GM12872 (cell line): ENCODE measurements around the gene RIOK1.

Source experiments
- CTCF ChIP-seq: IDR thresholded peaks from 3 replicates; pipeline ENCODE4 v1.5.1; 2011; ENCODE audit warnings: low read depth, mild to moderate bottlenecking, low read length, moderate library complexity; ENCODE audit not compliant: insufficient read depth

Gene RIOK1

GRCh38 chr6:7389451-7390225, at the start of gene RIOK1, which contains the start of gene CAGE1:
TSS of gene RIOK1 (plus strand) at chr6:7389808. CDS start at chr6:7390003, 195 bp downstream.
TSS of gene CAGE1 (minus strand) at chr6:7389742. CDS start at chr6:7387173, 2,569 bp downstream.
- 0 out of 3 replicates have a peak, but pooled peaks have one; percentile 21 for TF ChIP-seq CTCF

- no peak for TF ChIP-seq CTCF
Measured at GRCh38 chr6:7341271-7341670, 48.3 kb upstream of the RIOK1 start.

- no peak for TF ChIP-seq CTCF
Measured at GRCh38 chr6:7341989-7342742, 47.4 kb upstream of the RIOK1 start.

- no peak for TF ChIP-seq CTCF
Measured at GRCh38 chr6:7343546-7344475, 45.8 kb upstream of the RIOK1 start.

GRCh38 chr6:7367408-7367807, 22.2 kb upstream of the RIOK1 start:
- no peak for TF ChIP-seq CTCF

- no peak for TF ChIP-seq CTCF
Measured at GRCh38 chr6:7373739-7374138, 15.9 kb upstream of the RIOK1 start.
